Upper lobe of left lung (tissue), 4 donors: Measurements from ENCODE around the gene EDC4.

Experiments
- CTCF ChIP-seq, 6 experiments: fragments of 450-650 bp in 4 of 6; fragments of 200-600 bp in 2 of 6; sonication (generic) in 2 of 6; IDR thresholded peaks; one replicate each; pipeline ENCODE4 v1.5.1; 2016 to 2019; ENCODE audit warnings: antibody characterized with exemption in 6 of 6
- POLR2A ChIP-seq, 4 donors: fragments of 450-650 bp; IDR thresholded peaks; one replicate each; pipeline ENCODE4 v1.5.1; 2016 to 2017; ENCODE audit warnings: antibody characterized with exemption in 4 of 4, mild to moderate bottlenecking in 2 of 4
- POLR2AphosphoS5 ChIP-seq, 2 donors: sonication (generic); formaldehyde crosslinking; IDR thresholded peaks; one replicate each; pipeline ENCODE4 v1.5.1; 2017; ENCODE audit warnings: antibody characterized with exemption in 2 of 2

- no peak for TF ChIP-seq POLR2A (IDR thresholded peaks at IDR 0.05)
- TF ChIP-seq CTCF (IDR thresholded peaks at IDR 0.05), result no peak
- TF ChIP-seq POLR2AphosphoS5 (IDR thresholded peaks at IDR 0.05), result no peak
These were observed 17.1 kb upstream of the EDC4 start for GRCh38 chr16:67855789-67856188.
